ENCODE results near the gene DCLRE1C. TPM values are rescaled to one million over a fixed set of nuclear protein-coding genes. Genes with fewer than 3 reads are reported as not detected.

The DCLRE1C gene
- total and polyA plus RNA-seq, 9 of the 15 experiments (the other 6 are each of a cell fraction or from before 2014, with no cell fraction given): 8.8 to 22.2 (median 13.9) TPM

- TF ChIP-seq MNT (conservative IDR thresholded peaks at IDR 0.05): peak; percentile 90 to 95
- TF ChIP-seq E2F6 (IDR thresholded peaks at IDR 0.05; ENCODE audit: borderline replicate concordance in 1 of 2, extremely low read depth in 1 of 2, insufficient read depth in 1 of 2, insufficient read length in 1 of 2, low read depth in 1 of 2, low read length in 1 of 2, poor library complexity in 1 of 2, severe bottlenecking in 1 of 2): peak; percentile 90 to 94
- TF ChIP-seq, protein P1, sequence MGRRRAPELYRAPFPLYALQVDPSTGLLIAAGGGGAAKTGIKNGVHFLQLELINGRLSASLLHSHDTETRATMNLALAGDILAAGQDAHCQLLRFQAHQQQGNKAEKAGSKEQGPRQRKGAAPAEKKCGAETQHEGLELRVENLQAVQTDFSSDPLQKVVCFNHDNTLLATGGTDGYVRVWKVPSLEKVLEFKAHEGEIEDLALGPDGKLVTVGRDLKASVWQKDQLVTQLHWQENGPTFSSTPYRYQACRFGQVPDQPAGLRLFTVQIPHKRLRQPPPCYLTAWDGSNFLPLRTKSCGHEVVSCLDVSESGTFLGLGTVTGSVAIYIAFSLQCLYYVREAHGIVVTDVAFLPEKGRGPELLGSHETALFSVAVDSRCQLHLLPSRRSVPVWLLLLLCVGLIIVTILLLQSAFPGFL (CRISPR knock-in tag; IDR thresholded peaks at IDR 0.05): no peak
- no peak for TF ChIP-seq ZNF764 (CRISPR knock-in tag; IDR thresholded peaks at IDR 0.05; ENCODE audit: low read depth)
- peak; percentile 94 for TF ChIP-seq ETV5 (CRISPR knock-in tag; IDR thresholded peaks at IDR 0.05; ENCODE audit: low read depth)
- no peak for TF ChIP-seq GTF2A2 (tag; IDR thresholded peaks at IDR 0.05)
- TF ChIP-seq E2F3 (CRISPR knock-in tag; IDR thresholded peaks at IDR 0.05): peak; percentile 92
- no peak for TF ChIP-seq TEAD4 (IDR thresholded peaks at IDR 0.05; ENCODE audit: low read length)
- TF ChIP-seq TEAD4 (CRISPR knock-in tag; IDR thresholded peaks at IDR 0.05; ENCODE audit: borderline replicate concordance): no peak
- no peak for TF ChIP-seq HNRNPL (IDR thresholded peaks at IDR 0.05; ENCODE audit: low read depth, low read length)
- TF ChIP-seq NCOA1 (IDR thresholded peaks at IDR 0.05; ENCODE audit: low read depth): peak; percentile 66; the same call in 1 of the 2 replicates
- 0 out of 2 replicates have a peak, but pooled peaks have one; percentile 18 for TF ChIP-seq CBX5 (IDR thresholded peaks at IDR 0.05; ENCODE audit: borderline replicate concordance, low read depth)
- TF ChIP-seq, protein P2, sequence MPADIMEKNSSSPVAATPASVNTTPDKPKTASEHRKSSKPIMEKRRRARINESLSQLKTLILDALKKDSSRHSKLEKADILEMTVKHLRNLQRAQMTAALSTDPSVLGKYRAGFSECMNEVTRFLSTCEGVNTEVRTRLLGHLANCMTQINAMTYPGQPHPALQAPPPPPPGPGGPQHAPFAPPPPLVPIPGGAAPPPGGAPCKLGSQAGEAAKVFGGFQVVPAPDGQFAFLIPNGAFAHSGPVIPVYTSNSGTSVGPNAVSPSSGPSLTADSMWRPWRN (IDR thresholded peaks at IDR 0.05; ENCODE audit: low read depth): no peak
- TF ChIP-seq BRD9 (IDR thresholded peaks at IDR 0.05; ENCODE audit: low read depth, partially characterized antibody): no peak
- TF ChIP-seq, protein P3, sequence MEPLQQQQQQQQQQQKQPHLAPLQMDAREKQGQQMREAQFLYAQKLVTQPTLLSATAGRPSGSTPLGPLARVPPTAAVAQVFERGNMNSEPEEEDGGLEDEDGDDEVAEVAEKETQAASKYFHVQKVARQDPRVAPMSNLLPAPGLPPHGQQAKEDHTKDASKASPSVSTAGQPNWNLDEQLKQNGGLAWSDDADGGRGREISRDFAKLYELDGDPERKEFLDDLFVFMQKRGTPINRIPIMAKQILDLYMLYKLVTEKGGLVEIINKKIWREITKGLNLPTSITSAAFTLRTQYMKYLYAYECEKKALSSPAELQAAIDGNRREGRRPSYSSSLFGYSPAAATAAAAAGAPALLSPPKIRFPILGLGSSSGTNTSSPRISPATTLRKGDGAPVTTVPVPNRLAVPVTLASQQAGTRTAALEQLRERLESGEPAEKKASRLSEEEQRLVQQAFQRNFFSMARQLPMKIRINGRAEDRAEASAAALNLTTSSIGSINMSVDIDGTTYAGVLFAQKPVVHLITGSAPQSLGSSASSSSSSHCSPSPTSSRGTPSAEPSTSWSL (CRISPR knock-in tag; IDR thresholded peaks at IDR 0.05; ENCODE audit: borderline replicate concordance): no peak
- no peak for TF ChIP-seq HSF4 (CRISPR knock-in tag; IDR thresholded peaks at IDR 0.05; ENCODE audit: borderline replicate concordance)
- TF ChIP-seq ZNF583 (CRISPR knock-in tag; IDR thresholded peaks at IDR 0.05): no peak
- no peak for TF ChIP-seq ILK (tag; IDR thresholded peaks at IDR 0.05; ENCODE audit: borderline replicate concordance, low read depth)
- TF ChIP-seq ZNF75A (CRISPR knock-in tag; IDR thresholded peaks at IDR 0.05): no peak
- TF ChIP-seq MEF2D (tag; conservative IDR thresholded peaks at IDR 0.05; ENCODE audit: low read depth): no peak
Observed at GRCh38 chr10:14954001-14954770, at the start of gene DCLRE1C (continued).
